Hindlimb muscle (tissue), 1 donor: ENCODE results near the gene EPX. TPM values are rescaled to one million over a fixed set of nuclear protein-coding genes. Genes with fewer than 3 reads are reported as not detected.

Experiments
- DNase-seq: peaks from one replicate; pipeline ENCODE4 v3.0.0-alpha.2; 2013
- polyA plus RNA-seq: library from polyadenylated mRNA; unstranded; fragments of 120-200 nt; gene quantifications from one replicate; pipeline ENCODE4 v1.2.1, GENCODE V29; 2013; ENCODE audit not compliant: insufficient read length

The EPX gene
- polyA plus RNA-seq, 1 donor: 0.62 TPM

DNA sequence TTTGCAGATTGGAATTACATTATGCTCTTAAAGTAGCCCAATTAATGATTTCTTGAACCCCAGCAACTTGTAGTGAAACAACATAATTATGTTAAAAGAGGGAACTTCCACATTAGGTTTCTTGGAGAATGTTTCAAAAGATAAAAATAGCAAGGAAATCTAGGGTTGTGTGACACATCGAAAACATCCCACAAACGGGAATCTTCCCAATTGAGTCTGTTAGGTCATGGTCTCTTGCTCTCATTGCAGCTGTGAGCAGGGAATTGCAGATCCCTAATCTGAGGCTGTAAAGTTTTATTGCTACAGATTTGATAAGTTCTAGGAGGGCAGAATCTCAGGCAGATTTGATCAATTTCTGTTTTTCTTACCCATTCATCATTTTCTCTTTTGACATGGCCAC lies 39.1 kb downstream of the EPX start:
- no peak for DNase-seq

DNA sequence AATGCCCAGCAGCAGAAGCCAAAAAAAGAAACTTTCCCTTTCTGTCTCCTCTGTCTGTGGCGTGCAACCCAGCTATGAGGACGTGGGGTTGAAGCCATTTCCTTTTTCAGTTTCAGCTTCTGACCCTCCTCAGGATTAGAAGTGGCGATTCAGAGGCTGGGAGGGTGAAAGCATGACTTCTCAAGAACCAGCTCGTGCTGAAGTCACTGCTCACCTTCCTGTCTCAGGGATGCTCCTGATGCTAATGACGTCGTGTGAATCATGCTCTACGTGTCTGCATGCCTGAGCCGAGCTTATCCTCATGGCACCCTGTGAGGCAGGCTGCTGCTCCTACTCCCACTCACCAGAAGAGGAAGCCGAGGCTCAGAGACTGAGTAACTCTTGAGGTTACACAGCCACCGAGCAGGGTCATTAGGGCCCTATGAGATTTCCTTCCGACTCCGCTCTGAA lies 40.2 kb downstream of the EPX start:
- no peak for DNase-seq

DNA sequence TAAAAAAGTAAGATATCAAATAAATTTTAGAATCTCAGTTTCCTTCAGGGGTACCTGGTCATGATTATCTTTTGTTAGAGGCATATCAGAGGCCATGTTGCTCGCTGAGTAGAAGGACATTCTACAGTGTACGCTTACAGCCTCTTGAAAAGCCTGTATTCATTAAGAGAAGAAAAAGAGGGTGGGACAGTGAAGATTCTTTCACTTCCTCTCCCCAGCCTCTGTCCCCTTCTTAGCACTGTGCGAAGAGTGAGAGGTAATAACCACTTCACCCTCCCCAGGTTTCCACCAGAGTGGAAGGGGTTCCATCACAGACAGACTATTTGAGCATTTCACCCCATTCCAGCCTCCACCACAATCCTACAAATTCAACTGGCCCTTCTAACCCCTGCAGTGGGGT lies 41.0 kb downstream of the EPX start:
- DNase-seq: no peak

DNA sequence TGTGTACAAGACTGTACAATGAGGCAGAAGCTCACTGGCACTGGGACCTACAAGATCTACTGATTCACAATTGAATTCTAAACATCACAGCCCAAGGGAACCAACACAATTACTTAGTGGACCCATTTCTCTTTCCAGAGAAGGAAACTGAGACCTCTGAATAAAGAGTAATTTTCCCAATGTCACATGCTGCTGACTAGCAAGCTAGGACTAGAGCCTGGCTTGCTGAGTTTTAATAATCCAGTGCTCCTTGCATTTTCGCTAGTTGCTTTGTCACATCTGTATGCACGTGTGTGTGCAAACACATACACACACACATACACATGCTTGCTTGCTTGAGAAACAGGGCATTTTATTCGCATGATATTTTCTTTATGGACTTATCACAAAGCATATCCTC lies 42.0 kb downstream of the EPX start:
- DNase-seq: no peak

DNA sequence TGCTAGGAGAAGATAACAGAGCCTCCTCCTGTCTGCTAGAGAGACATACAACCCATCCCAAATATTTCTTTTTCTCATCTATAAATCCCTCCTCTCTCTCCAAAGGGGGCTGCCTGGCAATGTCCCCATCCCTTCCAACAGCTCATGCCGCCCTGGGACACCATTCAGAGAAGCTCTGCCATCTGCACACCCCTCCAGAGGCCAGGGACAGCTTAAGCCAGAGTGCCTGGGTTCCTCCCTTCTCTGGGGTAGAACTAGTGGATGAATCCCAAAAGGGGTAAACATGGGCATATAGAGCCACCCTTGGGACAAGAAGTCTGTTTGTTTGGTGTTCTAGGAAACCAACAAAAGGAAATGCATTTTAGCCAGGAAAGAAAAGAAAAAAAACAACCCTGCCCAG lies 43.3 kb downstream of the EPX start:
- DNase-seq: no peak

DNA sequence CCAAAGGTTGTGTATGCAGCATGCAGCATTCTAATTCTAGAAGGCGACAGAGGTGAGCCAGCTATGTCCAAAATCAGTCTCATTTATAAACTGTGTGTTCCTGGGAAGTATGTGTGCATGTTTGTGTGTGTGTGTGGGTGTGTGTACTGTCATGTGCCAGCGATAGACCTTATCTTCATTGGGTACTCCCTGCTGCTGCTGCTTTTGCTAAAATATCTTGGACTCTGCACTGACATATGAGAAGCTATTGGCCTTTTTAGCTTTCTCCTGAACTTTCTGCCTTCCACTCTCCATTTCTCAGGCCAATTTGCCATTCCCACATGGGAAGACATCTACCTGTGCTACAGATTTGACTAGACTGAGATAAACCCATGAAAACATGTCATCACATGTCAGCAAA lies 43.9 kb downstream of the EPX start:
- DNase-seq: no peak

DNA sequence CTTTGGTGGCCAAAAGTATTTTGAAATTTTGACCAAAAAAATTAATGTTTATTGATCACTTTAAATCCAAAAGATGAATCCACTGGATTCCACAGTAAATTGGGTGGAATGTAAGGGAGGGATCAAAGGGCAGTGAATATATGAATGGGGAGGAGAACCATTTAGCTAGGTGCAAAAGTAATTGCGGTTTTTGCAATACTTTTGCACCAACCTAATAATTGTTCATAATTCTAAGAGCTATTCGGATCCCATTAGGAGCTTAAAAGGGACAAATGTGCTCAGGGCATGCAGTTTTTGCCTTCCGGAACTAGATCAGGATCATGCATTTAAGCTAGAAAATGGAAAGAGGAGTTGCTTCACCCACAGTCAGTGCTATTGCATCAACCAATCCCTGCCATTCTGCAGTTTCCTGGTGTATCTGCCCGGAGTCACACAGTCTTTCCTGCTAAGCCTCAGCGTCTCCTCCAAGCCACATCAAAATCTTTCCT lies 45.7 kb downstream of the EPX start, which contains the start of gene LPO:
TSS of gene LPO (plus strand) at position 438 of the 488 bp plus-strand sequence. CDS start 4,396 bp downstream, outside the sequence.
- DNase-seq: no peak

DNA sequence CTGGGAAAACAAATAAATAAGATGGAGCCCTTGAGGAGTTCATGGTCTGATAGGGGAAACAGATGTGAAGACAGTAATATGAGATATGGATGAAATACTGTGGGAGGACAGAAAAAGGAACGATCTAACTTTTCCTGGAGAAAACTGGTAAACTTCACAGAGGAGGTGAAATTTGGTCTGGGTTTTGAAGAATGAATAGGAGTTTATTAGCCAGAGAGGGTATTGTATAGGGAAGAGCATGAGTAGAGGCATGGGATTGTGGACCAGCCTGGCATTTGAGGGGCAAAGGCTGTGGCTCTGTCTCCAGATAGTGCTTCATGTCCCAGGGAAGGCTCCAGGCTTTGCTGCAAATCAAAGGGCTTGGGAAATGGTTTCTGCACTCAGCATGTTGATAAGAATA lies 47.5 kb downstream of the EPX start:
- DNase-seq: no peak

DNA sequence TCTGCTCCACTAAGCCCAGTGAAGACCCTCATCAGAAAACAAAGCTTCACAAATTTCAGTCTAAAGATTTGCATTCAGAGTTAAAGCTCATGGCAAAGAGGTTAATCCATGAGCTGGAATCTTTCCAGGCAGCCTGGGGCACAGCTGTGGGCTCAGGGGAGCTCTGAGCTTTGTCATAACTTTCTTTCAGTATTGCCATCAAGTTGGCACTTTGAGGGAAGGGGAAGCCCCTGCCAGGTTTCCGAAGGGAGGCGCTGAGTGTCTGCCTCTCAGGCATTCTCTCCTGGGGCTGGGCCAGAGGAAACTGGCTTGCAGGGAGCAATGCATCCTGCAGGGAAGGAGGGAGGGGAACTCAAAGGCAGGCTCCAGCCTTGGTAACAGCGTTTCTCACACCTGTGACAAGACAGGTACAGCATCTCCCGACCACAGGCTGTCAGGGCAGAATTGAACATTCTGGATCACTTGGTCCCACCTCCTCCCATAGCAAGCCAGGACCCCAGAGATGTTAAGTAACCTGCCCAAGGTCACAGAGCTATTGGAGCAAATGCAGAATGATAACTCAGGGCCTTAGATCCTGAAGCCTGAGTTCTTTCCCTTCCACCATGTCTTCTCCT lies 49.8 kb downstream of the EPX start:
- DNase-seq: no peak

DNA sequence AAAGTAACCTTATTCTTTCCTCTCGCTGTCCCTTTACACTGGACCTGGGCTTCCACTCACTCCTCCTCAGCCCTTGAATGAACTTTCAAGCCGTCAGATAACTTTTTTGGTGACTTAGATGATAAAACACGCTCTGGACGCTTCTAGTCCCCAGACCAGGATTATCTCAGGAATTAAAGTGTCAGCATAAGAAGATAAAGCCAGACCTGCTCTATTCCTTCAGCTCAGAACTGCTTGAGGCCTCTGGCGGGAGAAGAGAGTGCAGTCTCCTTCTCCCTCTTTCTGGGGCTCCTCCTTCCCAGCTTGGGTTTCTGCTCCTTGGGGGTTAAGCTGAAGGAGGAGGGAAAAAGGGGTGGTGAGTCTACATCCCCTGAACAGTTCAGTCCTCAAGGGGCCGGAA lies 52.4 kb downstream of the EPX start:
- no peak for DNase-seq

DNA sequence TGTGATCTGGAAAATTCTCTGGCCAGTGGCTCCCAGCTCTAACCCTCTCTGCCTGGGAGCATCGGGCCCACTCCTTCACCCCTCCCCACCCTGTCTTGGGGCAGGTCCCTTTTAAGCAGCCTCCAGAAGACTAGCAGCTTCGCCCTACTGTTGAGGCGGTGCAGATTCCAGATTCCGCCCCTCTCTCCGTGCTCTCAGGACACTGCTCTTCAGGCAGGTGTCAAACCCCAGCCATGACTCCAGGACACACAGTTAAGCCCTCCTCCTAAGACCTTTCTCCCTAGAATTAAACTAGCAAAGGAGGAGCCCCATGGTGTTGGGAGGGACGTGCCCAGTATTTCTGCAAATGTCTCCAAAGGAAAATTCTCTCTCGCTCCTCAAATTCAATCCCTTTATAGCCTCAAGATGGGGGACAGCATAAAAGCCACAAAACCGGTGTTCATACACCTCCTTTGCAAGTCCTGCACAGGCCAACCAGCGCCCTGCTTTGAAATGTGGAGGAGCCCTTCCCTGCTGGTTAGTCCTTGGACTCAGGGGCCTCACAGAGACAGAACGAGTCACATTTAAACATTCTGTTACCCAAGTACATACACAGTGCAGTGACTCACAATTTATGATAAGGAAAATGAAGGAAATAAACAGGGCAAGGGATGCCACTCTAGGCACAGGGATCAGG lies 53.0 kb downstream of the EPX start:
- no peak for DNase-seq

DNA sequence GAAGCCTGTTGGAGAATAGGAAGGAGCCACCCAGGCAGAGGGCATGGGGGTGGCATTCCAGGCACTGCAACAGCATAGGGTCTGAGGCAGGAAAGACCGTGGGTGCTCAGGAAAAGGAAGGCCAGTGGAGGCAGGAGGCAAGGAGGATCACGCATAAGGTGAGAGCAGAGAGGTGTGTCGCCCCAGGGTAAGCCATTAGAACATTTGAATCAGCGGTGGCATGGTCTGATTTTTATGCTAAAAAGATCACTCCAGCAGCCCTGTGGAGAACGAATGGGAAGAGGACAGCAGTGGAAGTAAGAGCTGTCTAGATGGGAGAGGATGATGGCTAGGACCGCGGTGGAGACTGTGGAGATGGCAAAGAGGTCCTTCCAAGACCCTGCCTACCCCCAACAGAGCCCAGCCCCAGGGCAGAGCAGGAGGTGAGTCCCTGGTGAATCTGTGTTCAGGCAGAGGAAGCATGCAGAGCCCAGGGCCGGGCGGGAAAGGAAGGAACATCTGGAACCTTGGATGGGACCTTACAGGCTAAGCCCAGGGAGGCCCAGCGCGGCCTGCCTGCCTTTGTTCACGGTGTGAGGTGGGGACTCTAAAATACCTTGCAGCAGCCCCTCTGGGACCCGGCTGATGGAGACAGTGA lies 53.7 kb downstream of the EPX start:
- no peak for DNase-seq

DNA sequence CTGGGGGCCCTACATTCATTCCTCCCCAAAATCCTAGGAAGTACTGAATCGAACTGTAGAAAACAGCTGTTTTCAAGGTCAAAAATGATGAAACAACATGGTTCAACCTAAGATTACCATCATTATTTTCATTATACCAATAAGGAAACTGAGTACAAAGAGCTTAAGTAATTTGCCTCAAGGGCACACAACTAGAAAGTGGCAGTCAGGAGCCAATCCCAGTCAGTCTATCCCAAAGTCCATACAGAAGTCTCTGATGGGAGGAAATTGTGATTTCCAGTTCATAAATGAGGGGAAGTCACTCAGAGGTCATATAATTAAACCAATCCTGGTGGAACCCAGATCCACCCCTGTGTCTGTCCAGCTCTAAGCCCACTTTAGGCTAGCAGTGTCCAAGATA lies 54.3 kb downstream of the EPX start:
- DNase-seq: no peak

DNA sequence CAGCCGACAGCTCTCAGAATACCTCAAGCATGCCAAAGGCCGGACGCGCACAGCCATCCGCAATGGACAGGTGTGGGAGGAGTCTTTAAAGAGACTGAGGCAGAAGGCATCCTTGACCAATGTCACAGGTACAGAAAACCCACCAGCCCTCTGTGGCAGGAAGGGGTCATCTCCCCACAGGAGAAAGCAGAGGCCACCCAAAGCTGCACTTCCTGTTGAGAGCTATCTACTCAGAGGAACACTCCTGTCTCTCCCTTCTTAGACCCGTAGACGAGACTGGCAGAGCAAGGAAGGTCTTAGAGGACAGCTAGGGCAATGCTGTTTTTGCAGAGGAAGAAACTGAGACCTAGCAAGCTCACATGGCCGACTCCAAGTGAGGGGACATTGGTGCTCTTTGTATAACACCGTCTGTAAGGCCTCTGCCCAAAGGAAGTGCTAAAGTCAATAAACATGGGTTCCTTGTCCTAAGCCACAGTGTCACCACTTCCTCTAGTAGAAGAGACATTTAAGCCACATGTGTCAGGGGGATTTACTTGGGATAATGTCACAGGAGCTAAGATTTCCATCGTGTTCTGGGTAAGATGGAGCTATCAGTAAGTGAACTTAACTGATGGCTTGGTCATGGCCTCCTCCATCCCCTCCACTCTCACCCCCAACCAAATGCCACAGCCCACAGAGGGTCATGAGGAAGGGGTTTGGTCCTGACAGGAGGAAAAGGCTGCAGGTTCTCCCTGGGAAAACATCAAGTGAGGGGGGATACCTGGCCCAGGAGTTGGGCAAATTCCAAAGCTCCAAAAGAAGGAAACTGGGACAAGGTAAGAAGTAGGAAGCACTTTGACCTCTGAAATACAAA lies 55.2 kb downstream of the EPX start:
- no peak for DNase-seq

DNA sequence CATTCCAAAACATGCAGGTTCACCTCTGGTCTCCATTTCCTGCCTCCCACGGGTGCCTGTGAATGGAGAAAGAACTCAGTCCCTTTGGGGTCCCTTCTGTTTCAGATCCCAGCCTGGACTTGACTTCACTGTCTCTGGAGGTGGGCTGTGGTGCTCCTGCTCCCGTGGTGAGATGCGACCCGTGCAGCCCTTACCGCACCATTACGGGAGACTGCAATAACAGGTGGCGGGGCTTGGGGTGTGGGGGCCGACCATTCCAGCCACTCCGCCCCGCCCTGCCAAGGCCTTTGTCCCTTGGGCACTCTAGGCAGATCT lies 56.4 kb downstream of the EPX start:
- DNase-seq: no peak

DNA sequence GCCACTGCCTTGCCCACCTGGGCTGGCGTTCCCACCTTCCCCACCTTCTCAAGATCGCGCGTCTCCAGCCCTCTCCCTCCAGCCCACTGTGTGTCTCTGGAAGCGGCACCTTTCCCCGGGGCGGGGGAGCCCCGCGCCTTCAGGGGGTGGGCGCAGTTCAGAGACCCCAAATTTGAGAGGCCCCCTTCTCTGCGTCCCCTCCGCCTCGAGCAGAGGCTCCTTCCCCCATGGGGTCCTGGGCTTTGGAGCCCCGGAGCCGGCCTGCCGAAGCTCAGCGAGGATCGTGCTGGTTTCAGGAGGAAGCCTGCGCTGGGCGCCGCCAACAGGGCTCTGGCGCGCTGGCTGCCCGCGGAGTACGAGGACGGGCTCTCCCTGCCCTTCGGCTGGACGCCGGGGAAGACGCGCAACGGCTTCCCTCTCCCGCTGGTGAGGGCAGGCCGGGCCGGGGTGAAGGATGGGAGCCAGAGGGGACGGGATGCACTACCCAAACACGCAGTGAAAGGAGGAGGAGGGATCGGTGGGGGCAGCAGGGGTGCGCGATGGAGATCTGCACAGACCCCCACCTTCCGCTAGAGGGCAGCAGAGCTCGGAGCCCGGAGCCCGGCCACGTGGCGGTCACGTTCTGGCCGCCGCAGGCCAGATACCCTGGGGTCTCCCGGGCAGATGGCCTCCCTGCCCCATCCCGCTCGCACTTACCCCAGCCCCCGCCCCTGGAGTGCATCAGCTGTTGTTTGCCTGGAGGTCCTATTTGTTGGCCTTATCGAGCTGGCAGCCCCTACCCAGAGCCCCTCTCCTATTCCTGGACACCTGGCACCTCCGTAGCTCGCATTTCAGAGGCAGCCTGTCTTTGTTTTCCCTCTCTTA lies 57.0 kb downstream of the EPX start:
- peak; percentile 76 for DNase-seq

DNA sequence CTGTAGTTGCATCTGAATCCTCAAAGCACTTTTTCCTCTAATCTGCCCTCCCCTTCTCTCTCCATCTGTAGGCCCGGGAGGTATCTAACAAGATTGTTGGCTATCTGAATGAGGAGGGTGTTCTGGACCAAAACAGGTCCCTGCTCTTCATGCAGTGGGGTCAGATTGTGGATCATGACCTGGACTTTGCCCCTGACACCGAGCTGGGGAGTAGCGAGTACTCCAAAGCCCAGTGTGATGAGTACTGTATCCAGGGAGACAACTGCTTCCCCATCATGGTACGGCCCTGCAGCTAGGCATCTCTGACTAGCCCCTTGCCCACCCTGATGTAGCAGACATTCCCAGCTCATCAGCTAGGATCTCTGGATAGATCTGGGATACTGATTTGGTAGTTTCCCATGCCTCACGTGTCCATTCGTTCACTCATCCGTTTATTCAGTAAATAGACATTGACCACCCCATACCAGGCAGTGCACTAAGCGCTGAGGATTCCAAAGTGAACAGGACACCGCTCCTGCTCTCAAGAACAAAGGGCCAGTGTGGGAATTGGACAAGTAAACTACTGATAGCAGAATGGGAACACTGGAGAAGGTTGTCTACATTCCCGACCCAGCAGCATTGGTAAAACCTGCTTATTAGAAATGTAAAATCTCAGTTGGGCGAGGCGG lies 58.0 kb downstream of the EPX start:
- no peak for DNase-seq

DNA sequence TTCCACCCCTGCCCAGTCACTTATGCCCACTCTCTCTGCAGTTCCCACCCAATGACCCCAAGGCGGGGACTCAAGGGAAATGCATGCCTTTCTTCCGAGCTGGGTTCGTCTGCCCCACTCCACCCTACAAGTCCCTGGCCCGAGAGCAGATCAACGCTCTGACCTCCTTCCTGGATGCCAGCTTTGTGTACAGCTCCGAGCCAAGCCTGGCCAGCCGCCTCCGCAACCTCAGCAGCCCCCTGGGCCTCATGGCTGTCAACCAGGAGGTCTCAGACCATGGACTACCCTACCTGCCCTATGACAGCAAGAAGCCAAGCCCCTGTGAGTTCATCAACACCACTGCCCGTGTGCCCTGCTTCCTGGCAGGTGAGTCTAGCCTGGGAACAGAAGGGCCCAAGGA lies 59.6 kb downstream of the EPX start:
- DNase-seq: no peak

DNA sequence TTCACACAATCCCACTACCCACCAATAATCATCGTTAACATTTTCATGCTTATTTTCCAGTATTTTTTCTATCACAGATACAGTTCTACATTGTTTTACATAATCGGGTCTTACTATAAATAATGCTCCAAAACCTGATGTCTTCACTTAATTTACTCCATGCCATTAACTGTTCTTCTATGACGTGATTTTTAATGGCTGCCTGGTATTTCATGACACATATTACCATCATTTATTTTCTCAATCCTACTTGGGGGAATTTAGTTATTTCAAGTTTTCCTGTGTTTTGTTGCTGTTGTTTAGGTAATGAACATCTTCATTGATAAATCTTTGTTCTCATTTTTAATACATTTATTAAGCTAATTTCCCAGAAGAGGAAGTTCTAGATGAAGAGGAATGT lies 60.6 kb downstream of the EPX start:
- DNase-seq: no peak
